DOHH2 (cell line): ENCODE data around the gene IDE.

ENCODE experiments used
- EZH2phosphoT487 ChIP-seq: fragments of 200-600 bp; sonication (generic); IDR thresholded peaks from 2 replicates; pipeline ENCODE4 v1.6.1; 2017; ENCODE audit warnings: borderline replicate concordance, mild to moderate bottlenecking, antibody characterized with exemption, low read length, moderate library complexity, mixed read lengths
- TF ChIP-seq, protein P1 (sequence below): fragments of 200-600 bp; sonication (generic); IDR thresholded peaks from one replicate; pipeline ENCODE4 v1.5.1; 2014; ENCODE audit warnings: antibody characterized with exemption, mild to moderate bottlenecking, low read depth, low read length; ENCODE audit not compliant: poor library complexity, severe bottlenecking

DNA sequence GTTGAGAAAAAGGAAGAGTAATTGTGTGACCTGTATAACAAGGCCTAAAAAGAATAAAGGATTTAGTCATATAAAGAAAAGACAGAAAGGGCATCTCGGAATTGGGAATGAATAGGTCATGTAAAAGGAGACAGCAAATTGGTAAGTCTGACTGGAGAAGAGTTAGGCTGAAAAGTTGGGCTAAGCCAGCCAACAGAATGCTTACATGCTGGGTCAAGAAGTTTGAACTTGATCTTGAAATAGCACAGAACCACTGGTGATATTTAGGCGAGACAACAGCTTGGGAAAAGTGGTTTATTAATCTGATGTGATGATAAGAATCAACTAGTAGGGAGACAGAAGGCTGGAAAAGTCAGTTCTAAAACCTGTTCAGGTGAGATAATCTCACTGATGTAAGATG is 4.8 kb downstream of the IDE start:
- TF ChIP-seq, protein P1, sequence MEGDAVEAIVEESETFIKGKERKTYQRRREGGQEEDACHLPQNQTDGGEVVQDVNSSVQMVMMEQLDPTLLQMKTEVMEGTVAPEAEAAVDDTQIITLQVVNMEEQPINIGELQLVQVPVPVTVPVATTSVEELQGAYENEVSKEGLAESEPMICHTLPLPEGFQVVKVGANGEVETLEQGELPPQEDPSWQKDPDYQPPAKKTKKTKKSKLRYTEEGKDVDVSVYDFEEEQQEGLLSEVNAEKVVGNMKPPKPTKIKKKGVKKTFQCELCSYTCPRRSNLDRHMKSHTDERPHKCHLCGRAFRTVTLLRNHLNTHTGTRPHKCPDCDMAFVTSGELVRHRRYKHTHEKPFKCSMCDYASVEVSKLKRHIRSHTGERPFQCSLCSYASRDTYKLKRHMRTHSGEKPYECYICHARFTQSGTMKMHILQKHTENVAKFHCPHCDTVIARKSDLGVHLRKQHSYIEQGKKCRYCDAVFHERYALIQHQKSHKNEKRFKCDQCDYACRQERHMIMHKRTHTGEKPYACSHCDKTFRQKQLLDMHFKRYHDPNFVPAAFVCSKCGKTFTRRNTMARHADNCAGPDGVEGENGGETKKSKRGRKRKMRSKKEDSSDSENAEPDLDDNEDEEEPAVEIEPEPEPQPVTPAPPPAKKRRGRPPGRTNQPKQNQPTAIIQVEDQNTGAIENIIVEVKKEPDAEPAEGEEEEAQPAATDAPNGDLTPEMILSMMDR, result no peak
- no peak for TF ChIP-seq EZH2phosphoT487
